Measurements from ENCODE around the gene CCDC78. TPM values are rescaled to one million over a fixed set of nuclear protein-coding genes. Genes with fewer than 3 reads are reported as not detected.
A peak's percentile ranks its signal among the peaks of the same experiment; 100 is the strongest.

Gene CCDC78
- total and polyA plus RNA-seq, 2 of the 13 experiments (the other 11 are each of a cell fraction or from before 2014, with no cell fraction given) = 0.53 to 1.5 TPM

DNA sequence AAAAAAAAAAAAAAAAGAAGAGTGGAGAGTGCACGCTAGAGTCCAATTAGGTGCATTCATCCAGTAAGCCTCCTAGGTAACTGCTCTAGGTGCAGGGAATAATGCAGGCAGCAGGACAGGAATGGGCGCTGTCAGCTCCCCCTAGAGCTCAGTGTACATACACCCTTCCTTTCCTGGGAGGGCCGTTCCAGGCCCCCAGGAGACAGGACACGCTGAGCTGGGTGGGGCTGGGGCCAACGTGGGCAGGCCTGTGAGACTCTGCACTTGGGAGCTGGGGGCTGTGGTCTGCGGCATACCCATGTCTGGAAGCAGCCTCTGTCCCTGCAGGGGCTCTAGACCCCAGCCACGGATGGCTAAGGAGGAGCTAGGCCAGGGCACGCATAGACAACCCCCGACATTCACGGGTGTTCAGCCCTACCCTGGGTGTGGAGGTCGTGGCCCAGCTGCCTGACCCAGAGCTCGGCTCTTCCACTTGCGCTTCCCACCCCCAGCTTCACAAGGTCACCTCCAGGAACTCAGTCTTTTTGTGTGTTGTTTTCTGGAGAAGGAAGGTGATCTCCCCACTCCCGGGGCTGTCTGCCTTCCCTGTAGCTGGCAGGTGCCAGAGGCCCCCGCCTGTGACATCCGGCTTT is 6.3 kb downstream of the CCDC78 start (continued):
- TF ChIP-seq ZHX2 (IDR thresholded peaks at IDR 0.05; ENCODE audit: low read depth) (no peak), ZHX2 (CRISPR knock-in tag; IDR thresholded peaks at IDR 0.05; ENCODE audit: borderline replicate concordance) (0 out of 2 replicates have a peak, but pooled peaks have one; percentile 11), SAP130 (CRISPR knock-in tag; IDR thresholded peaks at IDR 0.05; ENCODE audit: low read depth) (0 out of 2 replicates have a peak, but pooled peaks have one; percentile 28), STAG1 (CRISPR knock-in tag; IDR thresholded peaks at IDR 0.05) (0 out of 2 replicates have a peak, but pooled peaks have one; percentile 17), YEATS2 (CRISPR knock-in tag; IDR thresholded peaks at IDR 0.05; ENCODE audit: borderline replicate concordance) (no peak), NFAT5 (CRISPR knock-in tag; IDR thresholded peaks at IDR 0.05) (no peak), AKAP8 (CRISPR knock-in tag; IDR thresholded peaks at IDR 0.05) (peak; percentile 34; the same call in 1 of the 2 replicates), SALL1 (CRISPR knock-in tag; IDR thresholded peaks at IDR 0.05) (no peak), IKZF5 (CRISPR knock-in tag; IDR thresholded peaks at IDR 0.05) (0 out of 2 replicates have a peak, but pooled peaks have one; percentile 2), MAFF (IDR thresholded peaks at IDR 0.05; ENCODE audit: low read depth, low read length) (no peak), JUNB (CRISPR knock-in tag; IDR thresholded peaks at IDR 0.05; ENCODE audit: borderline replicate concordance) (no peak)
- TF ChIP-seq, protein P1, sequence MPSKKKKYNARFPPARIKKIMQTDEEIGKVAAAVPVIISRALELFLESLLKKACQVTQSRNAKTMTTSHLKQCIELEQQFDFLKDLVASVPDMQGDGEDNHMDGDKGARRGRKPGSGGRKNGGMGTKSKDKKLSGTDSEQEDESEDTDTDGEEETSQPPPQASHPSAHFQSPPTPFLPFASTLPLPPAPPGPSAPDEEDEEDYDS (CRISPR knock-in tag; IDR thresholded peaks at IDR 0.05) = peak; percentile 5; the same call in 1 of the 2 replicates
- TF ChIP-seq, protein P2, sequence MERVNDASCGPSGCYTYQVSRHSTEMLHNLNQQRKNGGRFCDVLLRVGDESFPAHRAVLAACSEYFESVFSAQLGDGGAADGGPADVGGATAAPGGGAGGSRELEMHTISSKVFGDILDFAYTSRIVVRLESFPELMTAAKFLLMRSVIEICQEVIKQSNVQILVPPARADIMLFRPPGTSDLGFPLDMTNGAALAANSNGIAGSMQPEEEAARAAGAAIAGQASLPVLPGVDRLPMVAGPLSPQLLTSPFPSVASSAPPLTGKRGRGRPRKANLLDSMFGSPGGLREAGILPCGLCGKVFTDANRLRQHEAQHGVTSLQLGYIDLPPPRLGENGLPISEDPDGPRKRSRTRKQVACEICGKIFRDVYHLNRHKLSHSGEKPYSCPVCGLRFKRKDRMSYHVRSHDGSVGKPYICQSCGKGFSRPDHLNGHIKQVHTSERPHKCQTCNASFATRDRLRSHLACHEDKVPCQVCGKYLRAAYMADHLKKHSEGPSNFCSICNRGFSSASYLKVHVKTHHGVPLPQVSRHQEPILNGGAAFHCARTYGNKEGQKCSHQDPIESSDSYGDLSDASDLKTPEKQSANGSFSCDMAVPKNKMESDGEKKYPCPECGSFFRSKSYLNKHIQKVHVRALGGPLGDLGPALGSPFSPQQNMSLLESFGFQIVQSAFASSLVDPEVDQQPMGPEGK (CRISPR knock-in tag; IDR thresholded peaks at IDR 0.05) = peak; percentile 97
- TF ChIP-seq, protein P3, sequence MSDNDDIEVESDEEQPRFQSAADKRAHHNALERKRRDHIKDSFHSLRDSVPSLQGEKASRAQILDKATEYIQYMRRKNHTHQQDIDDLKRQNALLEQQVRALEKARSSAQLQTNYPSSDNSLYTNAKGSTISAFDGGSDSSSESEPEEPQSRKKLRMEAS (IDR thresholded peaks at IDR 0.05) = 0 out of 2 replicates have a peak, but pooled peaks have one; percentile 39
